GM21390 (cell line): ENCODE measurements around the gene CCM2.

Experiments used
- ATAC-seq: cut with Tn5 transposase; IDR thresholded peaks from one replicate; pipeline ENCODE4 v1.9.1; 2021; ENCODE audit not compliant: unreplicated experiment

Gene CCM2

GRCh38 chr7:45118292-45118691 lies 118.3 kb downstream of the CCM2 start:
- ATAC-seq: no peak

GRCh38 chr7:45118889-45119331 lies 118.9 kb downstream of the CCM2 start:
- no peak for ATAC-seq

GRCh38 chr7:45119550-45119949 lies 119.5 kb downstream of the CCM2 start:
- no peak for ATAC-seq

- ATAC-seq: no peak
Measured at GRCh38 chr7:45122975-45123860, 123.2 kb downstream of the CCM2 start.

- no peak for ATAC-seq
Measured at GRCh38 chr7:45123913-45124710, 124.1 kb downstream of the CCM2 start.

GRCh38 chr7:45125193-45125904 lies 125.3 kb downstream of the CCM2 start:
- no peak for ATAC-seq
